Endothelial cell of umbilical vein (primary cell): ENCODE results near the gene TMEM184B. TPM values are rescaled to one million over a fixed set of nuclear protein-coding genes. Genes with fewer than 3 reads are reported as not detected.
A peak's percentile ranks its signal among the peaks of the same experiment; 100 is the strongest.

Experiments
- BruUV-seq: library from RNA; stranded (reverse); fragments of 400-500 nt; replicated peaks from 2 replicates; lab custom pipeline; 2021; lab: Mats Ljungman, UMichigan
- CTCF ChIA-PET: fragments of 300-600, 350-600 bp; sonication (Branson Sonifier 250); formaldehyde crosslinking; loops from one replicate; lab custom pipeline; 2021; ENCODE audit warnings: antibody characterized with exemption, inconsistent platforms; lab: Charles Lee
- POLR2A ChIA-PET: fragments of 300-600, 350-600 bp; sonication (Branson Sonifier 250); formaldehyde crosslinking; loops from one replicate; lab custom pipeline; 2021; ENCODE audit warnings: antibody characterized with exemption, inconsistent platforms; lab: Charles Lee
- DNase-seq: peaks from one replicate; pipeline ENCODE4 v3.0.0-alpha.2; 2011; ENCODE audit warnings: low read depth, low spot score
- FAIRE-seq: peaks from 2 replicates; lab custom pipeline; 2011; peaks lifted over from hg19 to GRCh38; lab: Jason Lieb, UNC
- H2AFZ ChIP-seq: 2 replicates; pipeline ENCODE4 v1.6.0; 2012; ENCODE audit warnings: low read depth, low read length, control low read depth, inconsistent platforms
- H3K27ac ChIP-seq: 2 replicates; pipeline ENCODE4 v1.5.1; 2011; ENCODE audit warnings: low read depth, mild to moderate bottlenecking, control low read depth, low read length, moderate library complexity; ENCODE audit not compliant: insufficient read depth
- H3K27me3 ChIP-seq, 2 experiments: 2 replicates each; pipeline versions ENCODE4 v1.6.0 to v1.6.1; 2011; ENCODE audit warnings: low read length in 2 of 2, mixed read lengths in 1 of 2; ENCODE audit not compliant: control insufficient read depth in 2 of 2, insufficient read depth in 2 of 2
- H3K36me3 ChIP-seq, 2 experiments: 2 replicates in 1 of 2; 3 replicates in 1 of 2; pipeline ENCODE4 v1.5.1; 2011; ENCODE audit warnings: low read length in 2 of 2, mild to moderate bottlenecking in 1 of 2, moderate library complexity in 1 of 2; ENCODE audit not compliant: control insufficient read depth in 2 of 2, insufficient read depth in 2 of 2; ENCODE audit errors: extremely low read depth in 1 of 2
- H3K4me1 ChIP-seq: 3 replicates; pipeline ENCODE4 v1.5.1; 2011; ENCODE audit warnings: mild to moderate bottlenecking, low read length; ENCODE audit not compliant: control insufficient read depth, insufficient read depth; ENCODE audit errors: extremely low read depth
- H3K4me2 ChIP-seq: 2 replicates; pipeline ENCODE4 v1.6.1; 2011; ENCODE audit warnings: low read length, control low read depth, mixed read lengths; ENCODE audit not compliant: insufficient read depth
- H3K4me3 ChIP-seq, 3 experiments: fragments of 200-600 bp in 1 of 3; sonication (generic), shearing (Covaris generic) in 1 of 3; replicated peaks in 1 of 3; 2 replicates each; pipeline ENCODE4 v1.5.1; 2011 to 2016; ENCODE audit warnings: control low read depth in 3 of 3, low read length in 3 of 3, mild to moderate bottlenecking in 2 of 3, inconsistent platforms in 1 of 3, low read depth in 1 of 3, moderate library complexity in 1 of 3; ENCODE audit not compliant: insufficient read depth in 1 of 3
- H3K79me2 ChIP-seq: 2 replicates; pipeline ENCODE4 v1.6.0; 2012; ENCODE audit warnings: low read length, inconsistent platforms; ENCODE audit not compliant: control insufficient read depth, insufficient read depth
- H3K9ac ChIP-seq: replicated peaks from 2 replicates; pipeline ENCODE3; 2011; ENCODE audit warnings: low read length, control low read depth; ENCODE audit not compliant: insufficient read depth; ENCODE audit errors: extremely low read depth
- H3K9me1 ChIP-seq: replicated peaks from 3 replicates; pipeline ENCODE4 v1.6.0; 2011; ENCODE audit warnings: mild to moderate bottlenecking, low read length; ENCODE audit not compliant: control insufficient read depth, insufficient read depth; ENCODE audit errors: extremely low read depth
- H3K9me3 ChIP-seq: replicated peaks from 2 replicates; pipeline ENCODE4 v1.5.1; 2012; ENCODE audit warnings: low read length, inconsistent platforms; ENCODE audit not compliant: control insufficient read depth, insufficient read depth
- H4K20me1 ChIP-seq: replicated peaks from 2 replicates; pipeline ENCODE3; 2011; ENCODE audit warnings: mild to moderate bottlenecking, low read length; ENCODE audit not compliant: control insufficient read depth, insufficient read depth; ENCODE audit errors: extremely low read depth
- CTCF ChIP-seq, 2 donors: IDR thresholded peaks; 1 replicate in 1 of 2; 2 replicates in 1 of 2; pipeline ENCODE4 v1.5.1; 2011; ENCODE audit warnings: low read length in 2 of 2, mild to moderate bottlenecking in 2 of 2, moderate library complexity in 2 of 2, control low read depth in 1 of 2, inconsistent platforms in 1 of 2, low read depth in 1 of 2; ENCODE audit not compliant: insufficient read depth in 1 of 2; ENCODE audit errors: extremely low read depth in 1 of 2
- EZH2 ChIP-seq: IDR thresholded peaks from 2 replicates; pipeline ENCODE4 v1.6.1; 2012; ENCODE audit warnings: borderline replicate concordance, low read depth, mild to moderate bottlenecking, moderate library complexity, low read length, inconsistent platforms; ENCODE audit not compliant: severe bottlenecking
- FOS ChIP-seq: IDR thresholded peaks from 2 replicates; pipeline ENCODE4 v1.6.1; 2011; ENCODE audit warnings: mild to moderate bottlenecking, low read length, moderate library complexity, borderline replicate concordance; ENCODE audit not compliant: insufficient read depth
- JUN ChIP-seq: IDR thresholded peaks from 2 replicates; pipeline ENCODE4 v1.6.1; 2011; ENCODE audit warnings: borderline replicate concordance, low read depth; ENCODE audit not compliant: insufficient read length, insufficient read depth
- MYC ChIP-seq: IDR thresholded peaks from one replicate; pipeline ENCODE4 v1.6.1; 2011; ENCODE audit warnings: mild to moderate bottlenecking, low read depth, low read length
- POLR2A ChIP-seq: IDR thresholded peaks from 2 replicates; pipeline ENCODE4 v1.6.1; 2012; ENCODE audit warnings: low read depth, mild to moderate bottlenecking, control low read depth, low read length
- POLR2AphosphoS5 ChIP-seq: IDR thresholded peaks from 2 replicates; pipeline ENCODE4 v1.6.1; 2012; ENCODE audit warnings: low read depth, mild to moderate bottlenecking, control low read depth, low read length, moderate library complexity; ENCODE audit not compliant: insufficient read depth
- dilution Hi-C: fragments of 300-500 bp; cut with MboI; formaldehyde crosslinking; loops from one replicate; pipeline ENCODE4 v1.15.0; 2019; ENCODE audit warnings: low sequenced_read_pairs; ENCODE audit not compliant: extremely low pct_ligation_motif_present
- intact Hi-C: fragments of 100-400 bp; cut with micrococcal nuclease; formaldehyde crosslinking; loops from one replicate; pipeline ENCODE4 v1.10.0; 2022
- polyA plus RNA-seq, 4 experiments: library from polyadenylated mRNA; depleted of rRNA in 3 of 4; stranded (reverse) in 3 of 4; unstranded in 1 of 4; fragments of >200 nt; gene quantifications; 2 replicates each; pipeline versions ENCODE4 v1.2.1 to v1.2.3, GENCODE V29; 2011 to 2012; ENCODE audit warnings: missing spikeins in 1 of 4
- total RNA-seq: library from RNA; stranded (reverse); gene quantifications from 2 replicates; pipeline ENCODE4 v1.2.3, GENCODE V29; 2021

The TMEM184B gene
- total and polyA plus RNA-seq, 2 donors (not counting 3 experiments of a cell fraction or from before 2014, with no cell fraction given) = 72.5 to 96.6 TPM

- H3K79me2 ChIP-seq = peaks cover 68% of the 10 kb centered on the region
- DNase-seq (peak; percentile 54), FAIRE-seq (no peak)
- H3K36me3 ChIP-seq = peaks cover 8 to 25% of the 10 kb centered on the region in 2 experiments
- intact Hi-C loops = loop anchor here (5.0 kb wide), 3 partner anchors 43 to 98 kb away; partner anchors contain the start of gene TMEM184B
- dilution Hi-C loops = no loop called here
- ChIA-PET POLR2A (interaction anchor here (0.5 to 0.6 kb wide), 4 partner anchors 12 to 179 kb away, joined by 3 to 7 read pairs (median 4); no protein-coding TSS in a partner anchor), CTCF (interaction anchor here (0.6 to 3.0 kb wide), 7 partner anchors 9 to 1055 kb away, joined by 3 to 10 read pairs (median 4); no protein-coding TSS in a partner anchor)
- peaks cover 5% of the 10 kb centered on the region for H4K20me1 ChIP-seq
- H3K4me3 ChIP-seq = peak overlapping the region; percentile 84 to 98 (median 94)
- H3K9me1 ChIP-seq = no peaks in the 10 kb centered on the region
- H2AFZ ChIP-seq = no peak overlapping the region
- TF ChIP-seq CTCF (IDR thresholded peaks at IDR 0.05; ENCODE audit: extremely low read depth in 1 of 2, insufficient read depth in 1 of 2, low read depth in 1 of 2, low read length in 2 of 2) (no peak), MYC (no peak), POLR2AphosphoS5 (no peak), EZH2 (no peak), JUN (no peak), POLR2A (peak; percentile 16), FOS (no peak)
- H3K4me2 ChIP-seq = peak overlapping the region; percentile 93
- H3K4me1 ChIP-seq = peaks cover 52% of the 10 kb centered on the region
- no peaks in the 10 kb centered on the region for H3K9me3 ChIP-seq
- H3K27me3 ChIP-seq = no peaks in the 10 kb centered on the region
- peak overlapping the region; percentile 18 for H3K27ac ChIP-seq
- peak overlapping the region; percentile 98 for H3K9ac ChIP-seq
- BruUV-seq = no TSS peak
These were observed 42.4 kb upstream of the TMEM184B start for GRCh38 chr22:38314933-38315822.
